PC-3 (cell line): Measurements from ENCODE around the gene GOLT1A. TPM values are rescaled to one million over a fixed set of nuclear protein-coding genes. Genes with fewer than 3 reads are reported as not detected.

Source experiments
- ATAC-seq: fragments of 200-7000 bp; cut with Tn5 transposase; 2 replicates; pipeline ENCODE4 v1.9.1; 2020; ENCODE audit warnings: mild to moderate bottlenecking, moderate library complexity
- BruUV-seq: library from RNA; stranded (reverse); fragments of 400-500 nt; replicated peaks from 2 replicates; lab custom pipeline; 2021; lab: Mats Ljungman, UMichigan
- CTCF ChIA-PET: fragments of 300-600 bp; sonication (Branson Sonifier 250); formaldehyde crosslinking; loops from one replicate; lab custom pipeline; 2022; ENCODE audit warnings: antibody characterized with exemption; lab: Charles Lee
- POLR2A ChIA-PET: fragments of 300-600 bp; sonication (Branson Sonifier 250); formaldehyde crosslinking; loops from one replicate; lab custom pipeline; 2022; ENCODE audit warnings: antibody characterized with exemption; ENCODE audit not compliant: unreplicated experiment; lab: Charles Lee
- DNase-seq: peaks from one replicate; pipeline ENCODE4 v3.0.0-alpha.2; 2015
- H2AFZ ChIP-seq: fragments of 300-600 bp; sonication (generic); 2 replicates; pipeline ENCODE4 v1.6.0; 2016; ENCODE audit warnings: antibody characterized with exemption, low read length
- H3F3A ChIP-seq: fragments of 300-600 bp; sonication (generic); one replicate; pipeline ENCODE4 v1.6.0; 2017; ENCODE audit warnings: antibody characterized with exemption, low read length, control low read depth, mild to moderate bottlenecking; ENCODE audit not compliant: unreplicated experiment
- H3K27ac ChIP-seq: fragments of 300-600 bp; sonication (generic); 2 replicates; pipeline ENCODE4 v1.5.1; 2016; ENCODE audit warnings: mild to moderate bottlenecking, low read length
- H3K27me3 ChIP-seq: fragments of 300-600 bp; sonication (generic); 2 replicates; pipeline ENCODE4 v1.6.1; 2016; ENCODE audit warnings: low read length, mixed read lengths
- H3K36me3 ChIP-seq: fragments of 300-600 bp; sonication (generic); 2 replicates; pipeline ENCODE4 v1.6.1; 2016; ENCODE audit warnings: low read depth, mixed run types, low read length, mixed read lengths
- H3K4me1 ChIP-seq: fragments of 300-600 bp; sonication (generic); 2 replicates; pipeline ENCODE4 v1.5.1; 2016; ENCODE audit warnings: low read length; ENCODE audit not compliant: insufficient read depth
- H3K4me2 ChIP-seq: fragments of 300-600 bp; sonication (generic); 2 replicates; pipeline ENCODE4 v1.6.0; 2016; ENCODE audit warnings: low read length
- H3K4me3 ChIP-seq: fragments of 300-600 bp; sonication (generic); 2 replicates; pipeline ENCODE4 v1.5.1; 2016; ENCODE audit warnings: mild to moderate bottlenecking, low read length, mixed read lengths
- H3K79me2 ChIP-seq: fragments of 300-600 bp; sonication (generic); 2 replicates; pipeline ENCODE4 v1.6.1; 2017; ENCODE audit warnings: low read length, mixed read lengths
- H3K9ac ChIP-seq: fragments of 300-600 bp; sonication (generic); 2 replicates; pipeline ENCODE4 v1.6.0; 2016; ENCODE audit warnings: mild to moderate bottlenecking, low read length
- H3K9me2 ChIP-seq: fragments of 300-600 bp; sonication (generic); replicated peaks from 2 replicates; pipeline ENCODE4 v1.6.1; 2016; ENCODE audit warnings: mixed run types, low read length, mixed read lengths
- H3K9me3 ChIP-seq: fragments of 300-600 bp; sonication (generic); 2 replicates; pipeline ENCODE4 v1.6.1; 2016; ENCODE audit warnings: low read length, mixed read lengths
- H4K20me1 ChIP-seq: fragments of 300-600 bp; sonication (generic); 2 replicates; pipeline ENCODE4 v1.6.1; 2016; ENCODE audit warnings: low read length, mixed read lengths
- EZH2 ChIP-seq: fragments of 300-600 bp; sonication (generic); IDR thresholded peaks from one replicate; pipeline ENCODE4 v1.6.1; 2017; ENCODE audit warnings: antibody characterized with exemption, mild to moderate bottlenecking, low read length; ENCODE audit not compliant: unreplicated experiment
- EZH2phosphoT487 ChIP-seq: fragments of 300-600 bp; sonication (generic); IDR thresholded peaks from 2 replicates; pipeline ENCODE4 v1.6.1; 2018; ENCODE audit warnings: mild to moderate bottlenecking, antibody characterized with exemption, low read length, borderline replicate concordance
- intact Hi-C: fragments of 100-400 bp; cut with micrococcal nuclease; formaldehyde crosslinking; loops from 2 replicates; pipeline ENCODE4 v1.9.0; 2023
- total RNA-seq: library from RNA; depleted of rRNA; stranded (reverse); fragments of >200 nt; gene quantifications from 2 replicates; pipeline ENCODE4 v1.2.3, GENCODE V29; 2014
- TF ChIP-seq, protein P1 (sequence below): fragments of 300-600 bp; sonication (generic); conservative IDR thresholded peaks from 2 replicates; pipeline ENCODE4 v1.5.1; 2017; ENCODE audit warnings: antibody characterized with exemption, low read depth, mild to moderate bottlenecking, low read length

Gene GOLT1A
- total RNA-seq, 1 experiment from 2014 or later = 13.3 TPM

GRCh38 chr1:204259196-204259595 is 45.4 kb upstream of the GOLT1A start:
- Histone ChIP-seq H3K27me3 (no peaks in the 10 kb centered on the region), H3K4me3 (no peak overlapping the region), H3K27ac (no peak overlapping the region), H3F3A (no peaks in the 10 kb centered on the region), H3K9me3 (no peaks in the 10 kb centered on the region), H3K36me3 (peaks cover 33% of the 10 kb centered on the region), H3K9me2 (no peaks in the 10 kb centered on the region), H4K20me1 (no peaks in the 10 kb centered on the region), H3K4me2 (no peak overlapping the region), H3K79me2 (no peaks in the 10 kb centered on the region), H3K9ac (no peak overlapping the region), H3K4me1 (no peaks in the 10 kb centered on the region), H2AFZ (no peak overlapping the region)
- DNase-seq = no peak
- TF ChIP-seq EZH2 (no peak), EZH2phosphoT487 (no peak)
- TF ChIP-seq, protein P1, sequence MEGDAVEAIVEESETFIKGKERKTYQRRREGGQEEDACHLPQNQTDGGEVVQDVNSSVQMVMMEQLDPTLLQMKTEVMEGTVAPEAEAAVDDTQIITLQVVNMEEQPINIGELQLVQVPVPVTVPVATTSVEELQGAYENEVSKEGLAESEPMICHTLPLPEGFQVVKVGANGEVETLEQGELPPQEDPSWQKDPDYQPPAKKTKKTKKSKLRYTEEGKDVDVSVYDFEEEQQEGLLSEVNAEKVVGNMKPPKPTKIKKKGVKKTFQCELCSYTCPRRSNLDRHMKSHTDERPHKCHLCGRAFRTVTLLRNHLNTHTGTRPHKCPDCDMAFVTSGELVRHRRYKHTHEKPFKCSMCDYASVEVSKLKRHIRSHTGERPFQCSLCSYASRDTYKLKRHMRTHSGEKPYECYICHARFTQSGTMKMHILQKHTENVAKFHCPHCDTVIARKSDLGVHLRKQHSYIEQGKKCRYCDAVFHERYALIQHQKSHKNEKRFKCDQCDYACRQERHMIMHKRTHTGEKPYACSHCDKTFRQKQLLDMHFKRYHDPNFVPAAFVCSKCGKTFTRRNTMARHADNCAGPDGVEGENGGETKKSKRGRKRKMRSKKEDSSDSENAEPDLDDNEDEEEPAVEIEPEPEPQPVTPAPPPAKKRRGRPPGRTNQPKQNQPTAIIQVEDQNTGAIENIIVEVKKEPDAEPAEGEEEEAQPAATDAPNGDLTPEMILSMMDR = no peak
- BruUV-seq = no TSS peak
- POLR2A ChIA-PET = no interaction called here
- CTCF ChIA-PET = interaction anchor here (1.2 to 1.6 kb wide), 2 partner anchors 104 to 105 kb away, joined by 4 to 10 read pairs; no protein-coding TSS in a partner anchor
- intact Hi-C loops = loop anchor here (5.0 kb wide), 1 partner anchor 243 kb away; no protein-coding TSS in a partner anchor
- ATAC-seq = no peak

DNA sequence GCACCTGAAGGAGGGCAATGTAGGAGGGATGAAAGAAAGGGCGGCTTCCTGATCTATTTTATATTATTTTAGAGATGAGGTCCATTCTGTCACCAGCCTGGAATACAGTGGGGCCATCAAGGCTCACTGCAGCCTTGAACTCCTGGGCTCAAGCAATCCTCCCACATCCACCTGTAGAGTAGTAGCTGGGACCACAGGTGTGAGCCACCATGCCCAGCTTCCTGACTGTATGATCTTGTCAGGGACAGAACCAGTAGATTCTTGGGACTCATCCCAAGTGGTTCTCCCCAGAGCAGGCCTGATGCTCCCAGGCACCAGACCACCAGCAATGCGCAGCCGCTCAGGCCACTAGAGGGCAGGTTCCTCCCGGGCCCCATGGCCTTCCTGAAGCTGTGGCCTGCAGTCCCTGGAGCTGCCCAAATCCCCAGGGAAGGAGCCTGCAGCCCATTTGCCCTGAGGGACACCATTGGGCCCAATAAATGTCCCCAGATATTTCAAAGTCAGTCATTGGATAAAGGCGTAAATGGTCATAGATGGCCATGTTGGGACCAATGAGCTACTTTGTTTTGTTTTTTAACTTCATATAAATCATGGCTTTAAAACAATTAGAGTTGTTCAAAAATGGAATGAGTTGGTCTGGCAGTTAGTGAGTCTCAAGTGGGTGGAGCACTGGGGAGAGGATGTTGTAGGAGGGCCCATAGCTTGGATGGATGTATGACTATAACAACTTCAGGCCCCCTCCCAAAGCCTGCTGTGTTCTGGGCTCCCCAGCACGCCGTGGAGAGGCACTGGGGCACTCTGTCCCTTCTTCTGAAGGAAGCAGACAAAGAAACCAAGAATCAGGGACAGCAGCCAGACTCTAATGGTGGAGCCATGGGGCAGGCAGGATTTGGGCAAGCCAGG is 44.7 kb upstream of the GOLT1A start:
- H2AFZ ChIP-seq = no peak overlapping the region
- H3K36me3 ChIP-seq = peaks cover 27% of the 10 kb centered on the region
- no peaks in the 10 kb centered on the region for H3K79me2 ChIP-seq
- DNase-seq (peak; percentile 78), ATAC-seq (peak; percentile 97)
- H3F3A ChIP-seq = no peaks in the 10 kb centered on the region
- H3K27ac ChIP-seq = no peak overlapping the region
- no peak for TF ChIP-seq EZH2phosphoT487
- TF ChIP-seq EZH2 = no peak
- TF ChIP-seq, protein P1 = peak; percentile 96
- BruUV-seq = no TSS peak
- no peaks in the 10 kb centered on the region for H4K20me1 ChIP-seq
- H3K9me2 ChIP-seq = no peaks in the 10 kb centered on the region
- H3K4me1 ChIP-seq = no peaks in the 10 kb centered on the region
- H3K4me2 ChIP-seq = no peak overlapping the region
- H3K4me3 ChIP-seq = no peak overlapping the region
- H3K27me3 ChIP-seq = no peaks in the 10 kb centered on the region
- no peaks in the 10 kb centered on the region for H3K9me3 ChIP-seq
- H3K9ac ChIP-seq = no peak overlapping the region
- POLR2A ChIA-PET = interaction anchor here (0.5 to 0.6 kb wide), 2 partner anchors 70 to 140 kb away, joined by 4 read pairs; no protein-coding TSS in a partner anchor
- CTCF ChIA-PET = interaction anchor here (0.6 to 1.6 kb wide), 4 partner anchors 99 to 140 kb away, joined by 4 to 10 read pairs (median 4); no protein-coding TSS in a partner anchor
- intact Hi-C loops = loop anchor here (1.0 to 5.0 kb wide), 3 partner anchors 96 to 244 kb away; no protein-coding TSS in a partner anchor
